Type B pancreatic cell (in vitro differentiated cells): ENCODE data around the gene CAVIN2. TPM values are rescaled to one million over a fixed set of nuclear protein-coding genes. Genes with fewer than 3 reads are reported as not detected.

Source experiments
- DNase-seq: peaks from one replicate; pipeline ENCODE4 v3.0.0; 2021; ENCODE audit warnings: mixed read lengths; ENCODE audit not compliant: unreplicated experiment; ENCODE audit errors: extremely low spot score
- H3K27ac Mint-ChIP-seq: 2 replicates; pipeline ENCODE4 v1.8.0; 2021; ENCODE audit warnings: mild to moderate bottlenecking, mixed read lengths
- H3K27me3 Mint-ChIP-seq: 2 replicates; pipeline ENCODE4 v1.8.0; 2021; ENCODE audit warnings: mixed read lengths
- H3K36me3 Mint-ChIP-seq: 2 replicates; pipeline ENCODE4 v1.8.0; 2021; ENCODE audit warnings: mixed read lengths
- H3K4me1 Mint-ChIP-seq: one replicate; pipeline ENCODE4 v1.8.0; 2021; ENCODE audit warnings: mixed read lengths; ENCODE audit not compliant: unreplicated experiment
- H3K4me3 Mint-ChIP-seq: 2 replicates; pipeline ENCODE4 v1.8.0; 2021; ENCODE audit warnings: mild to moderate bottlenecking, mixed read lengths
- H3K9me3 Mint-ChIP-seq: 2 replicates; pipeline ENCODE4 v1.8.0; 2021; ENCODE audit warnings: mixed read lengths
- CTCF ChIP-seq: fragments of 200-600 bp; sonication (generic); conservative IDR thresholded peaks from 2 replicates; pipeline ENCODE4 v1.5.0; 2021; ENCODE audit warnings: antibody characterized with exemption, mild to moderate bottlenecking
- total RNA-seq: library from RNA; stranded (reverse); gene quantifications from 2 replicates; pipeline ENCODE4 v1.2.1, GENCODE V29; 2021; ENCODE audit warnings: low replicate concordance

CAVIN2 gene
- total RNA-seq, 1 donor from 2014 or later = 2.9 TPM

GRCh38 chr2:191857886-191858285, 11.0 kb upstream of the CAVIN2 start:
- Mint-ChIP-seq H3K27me3 (no peaks in the 10 kb centered on the region), H3K9me3 (no peaks in the 10 kb centered on the region)

GRCh38 chr2:191857259-191857805, 10.4 kb upstream of the CAVIN2 start:
- Mint-ChIP-seq H3K27ac (no peak overlapping the region), H3K4me3 (no peak overlapping the region), H3K36me3 (no peaks in the 10 kb centered on the region), H3K4me1 (peaks cover 12% of the 10 kb centered on the region), H3K9me3 (no peaks in the 10 kb centered on the region), H3K27me3 (no peaks in the 10 kb centered on the region)
- no peak for DNase-seq
- no peak for TF ChIP-seq CTCF

More at GRCh38 chr2:191857886-191858285, 11.0 kb upstream of the CAVIN2 start:
- no peak overlapping the region for H3K27ac Mint-ChIP-seq
- no peak for TF ChIP-seq CTCF
- no peak overlapping the region for H3K4me3 Mint-ChIP-seq
- no peak for DNase-seq
- H3K4me1 Mint-ChIP-seq = peaks cover 12% of the 10 kb centered on the region
- H3K36me3 Mint-ChIP-seq = no peaks in the 10 kb centered on the region

DNA sequence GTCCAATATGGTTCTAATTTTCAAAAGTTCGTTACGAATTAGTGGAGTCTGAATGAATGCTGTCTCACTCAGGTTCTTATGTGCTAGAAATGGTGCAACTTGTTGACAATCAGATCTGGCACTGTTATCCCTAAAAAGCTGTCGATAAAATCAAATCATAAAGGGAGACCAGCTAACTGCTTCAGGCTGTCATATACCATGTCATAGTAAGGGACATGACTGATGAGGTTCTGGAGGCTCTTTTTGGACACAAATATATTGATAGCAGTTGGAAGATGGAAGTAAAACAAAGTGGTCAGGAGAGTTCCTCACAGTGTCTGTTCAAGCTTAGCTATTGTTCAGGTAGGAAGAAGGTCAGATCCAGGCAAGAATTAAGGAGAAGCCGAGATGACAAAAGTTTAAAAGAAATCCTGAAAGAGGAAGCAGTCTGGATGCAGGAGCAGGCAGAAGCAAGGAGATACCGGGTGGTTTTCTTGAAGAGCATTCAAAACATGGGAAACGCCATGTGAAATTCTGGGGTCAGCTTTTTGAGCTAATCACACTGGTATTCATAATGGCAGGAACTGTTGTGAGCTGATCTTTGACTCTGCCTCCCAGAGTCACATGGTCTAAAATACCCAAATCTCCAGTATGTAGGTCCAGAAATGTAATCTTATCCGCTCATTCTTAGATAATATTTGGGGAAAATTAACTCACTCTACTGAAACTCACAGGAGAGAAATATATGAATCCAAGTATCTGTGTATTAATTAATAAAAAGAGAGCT, 9.4 kb upstream of the CAVIN2 start:
- no peak for TF ChIP-seq CTCF
- peaks cover 12% of the 10 kb centered on the region for H3K4me1 Mint-ChIP-seq

DNA sequence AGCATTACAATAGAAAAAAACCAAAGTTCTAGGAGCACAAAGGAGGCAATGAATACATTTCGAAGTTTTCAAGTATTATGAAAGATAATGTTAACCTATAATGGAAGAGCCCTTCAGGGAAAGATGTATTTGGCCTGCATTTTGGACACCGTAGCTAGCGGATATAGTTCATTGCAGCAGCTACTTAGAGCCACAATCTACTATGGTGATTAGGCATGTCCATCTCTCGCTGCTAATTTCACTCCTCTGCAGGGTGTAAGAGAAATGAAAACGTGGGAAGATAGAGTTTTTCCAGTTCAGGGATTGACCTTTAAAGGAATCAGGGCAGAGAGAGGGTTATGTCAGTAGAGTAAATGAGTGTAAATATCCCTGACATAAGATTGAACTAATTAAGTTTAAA, 8.5 kb upstream of the CAVIN2 start:
- no peak for TF ChIP-seq CTCF
- Mint-ChIP-seq H3K36me3 (no peaks in the 10 kb centered on the region), H3K27ac (no peak overlapping the region), H3K27me3 (no peaks in the 10 kb centered on the region), H3K4me3 (no peak overlapping the region), H3K4me1 (peaks cover 12% of the 10 kb centered on the region), H3K9me3 (no peaks in the 10 kb centered on the region)
- no peak for DNase-seq

More for the DNA sequence above, 9.4 kb upstream of the CAVIN2 start:
- Mint-ChIP-seq H3K36me3 (no peaks in the 10 kb centered on the region), H3K9me3 (no peaks in the 10 kb centered on the region), H3K27me3 (no peaks in the 10 kb centered on the region), H3K4me3 (no peak overlapping the region), H3K27ac (no peak overlapping the region)
- DNase-seq = no peak

- Mint-ChIP-seq H3K36me3 (no peaks in the 10 kb centered on the region), H3K4me1 (peaks cover 12% of the 10 kb centered on the region), H3K4me3 (no peak overlapping the region)
Observed at GRCh38 chr2:191854382-191855372, 7.8 kb upstream of the CAVIN2 start.

More at GRCh38 chr2:191854382-191855372, 7.8 kb upstream of the CAVIN2 start:
- no peak overlapping the region for H3K27ac Mint-ChIP-seq
- no peaks in the 10 kb centered on the region for H3K27me3 Mint-ChIP-seq
- no peaks in the 10 kb centered on the region for H3K9me3 Mint-ChIP-seq
- no peak for DNase-seq
- no peak for TF ChIP-seq CTCF
